HUES6 (cell line): ENCODE measurements around the gene WTAP.

Experiments
- H3K27ac ChIP-seq: 2 replicates; pipeline ENCODE4 v1.7.0; 2013; ENCODE audit warnings: low read depth, mild to moderate bottlenecking, low read length, inconsistent platforms
- H3K27me3 ChIP-seq: 2 replicates; pipeline ENCODE4 v1.6.1; 2013; ENCODE audit warnings: low read length; ENCODE audit not compliant: control insufficient read depth, insufficient read depth
- H3K36me3 ChIP-seq: 2 replicates; pipeline ENCODE4 v1.6.1; 2013; ENCODE audit warnings: low read length; ENCODE audit not compliant: control insufficient read depth, insufficient read depth
- H3K4me1 ChIP-seq: 2 replicates; pipeline ENCODE4 v1.6.1; 2013; ENCODE audit warnings: low read length; ENCODE audit not compliant: control insufficient read depth, insufficient read depth
- H3K4me3 ChIP-seq: 2 replicates; pipeline ENCODE4 v1.5.1; 2013; ENCODE audit warnings: low read depth, low read length
- H3K9ac ChIP-seq: one replicate; pipeline ENCODE4 v1.6.1; 2013; ENCODE audit warnings: mild to moderate bottlenecking, low read length
- H3K9me3 ChIP-seq: 2 replicates; pipeline ENCODE4 v1.6.1; 2013; ENCODE audit warnings: low read depth, low read length; ENCODE audit not compliant: control insufficient read depth, insufficient read depth

The WTAP gene

GRCh38 chr6:159726918-159727716 lies at the start of gene WTAP:
TSS of gene WTAP (plus strand) at chr6:159727506. CDS start at chr6:159736266, 8,760 bp downstream.
- H3K9ac ChIP-seq: peak within 1 kb of the TSS; percentile 100
- peaks cover 5% of the 10 kb centered on the region; the same call in 1 of the 2 replicates for H3K36me3 ChIP-seq
- peak within 1 kb of the TSS; percentile 93 for H3K4me3 ChIP-seq
- no peaks in the 10 kb centered on the region for H3K27me3 ChIP-seq
- peak within 1 kb of the TSS; percentile 97 for H3K27ac ChIP-seq
- H3K4me1 ChIP-seq: no peaks in the 10 kb centered on the region
- no peaks in the 10 kb centered on the region for H3K9me3 ChIP-seq

DNA sequence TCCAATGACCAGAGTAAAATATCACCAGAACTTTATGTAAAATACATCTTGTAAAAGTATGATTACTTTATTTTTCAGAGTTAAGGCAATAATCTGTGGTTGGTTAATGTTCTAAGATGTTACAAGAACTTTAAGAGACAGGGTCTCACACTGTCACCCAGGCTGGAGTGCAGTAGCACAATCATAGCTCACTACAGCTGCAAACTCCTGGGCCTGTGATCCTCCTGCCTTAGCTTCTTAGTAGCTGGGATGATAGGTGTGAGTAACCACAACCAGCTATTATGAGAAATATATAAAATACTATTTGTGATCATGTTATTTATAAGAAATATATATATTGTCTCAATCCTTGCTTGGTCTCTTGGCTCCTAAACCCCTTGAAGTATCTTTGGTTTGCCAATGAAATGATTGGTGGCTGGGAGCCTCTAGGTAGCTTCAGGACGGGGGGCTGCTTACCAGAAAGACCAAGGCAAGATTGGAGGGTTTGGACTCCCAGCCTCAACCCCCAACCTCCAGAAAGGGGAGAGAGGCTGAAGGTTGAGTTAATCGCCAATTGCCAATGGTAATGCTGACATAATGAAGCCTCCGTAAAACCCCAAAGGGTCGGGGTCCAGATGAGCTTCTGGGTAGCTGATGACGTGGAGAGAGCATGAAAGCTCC lies 49.7 kb upstream of the WTAP start:
- H3K27me3 ChIP-seq: no peaks in the 10 kb centered on the region
- no peak overlapping the region for H3K27ac ChIP-seq
- peaks cover 21% of the 10 kb centered on the region for H3K36me3 ChIP-seq
- H3K4me1 ChIP-seq: no peaks in the 10 kb centered on the region
- H3K4me3 ChIP-seq: no peak overlapping the region
- no peak overlapping the region for H3K9ac ChIP-seq
- H3K9me3 ChIP-seq: no peaks in the 10 kb centered on the region

- Histone ChIP-seq H3K27ac (no peak overlapping the region), H3K4me3 (no peak overlapping the region), H3K36me3 (peaks cover 25% of the 10 kb centered on the region), H3K9me3 (no peaks in the 10 kb centered on the region), H3K27me3 (no peaks in the 10 kb centered on the region), H3K4me1 (no peaks in the 10 kb centered on the region), H3K9ac (no peak overlapping the region)
Measured at GRCh38 chr6:159678574-159678973, 48.7 kb upstream of the WTAP start.

GRCh38 chr6:159679091-159680077 lies 47.9 kb upstream of the WTAP start:
- Histone ChIP-seq H3K9ac (no peak overlapping the region), H3K4me3 (no peak overlapping the region), H3K27me3 (no peaks in the 10 kb centered on the region), H3K9me3 (no peaks in the 10 kb centered on the region), H3K4me1 (no peaks in the 10 kb centered on the region), H3K27ac (no peak overlapping the region), H3K36me3 (peaks cover 32% of the 10 kb centered on the region)

DNA sequence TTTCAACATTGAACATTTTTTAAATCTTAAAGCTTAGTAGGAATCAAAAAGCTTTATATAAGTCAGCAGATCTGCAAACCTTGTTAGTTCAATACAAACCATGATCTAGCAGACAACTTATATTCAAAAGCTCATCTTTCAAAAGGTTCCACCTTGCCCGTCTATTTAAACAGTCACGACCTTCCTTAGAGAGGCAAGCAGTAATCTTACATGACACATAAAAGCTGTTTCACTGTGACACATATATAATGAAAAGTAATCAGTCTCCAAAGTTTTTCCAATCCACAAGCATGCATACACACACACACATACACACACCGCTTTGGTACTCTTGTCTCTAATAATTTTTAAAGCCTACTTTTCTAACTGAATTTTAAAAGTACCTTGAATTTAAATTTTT lies 47.2 kb upstream of the WTAP start:
- no peaks in the 10 kb centered on the region for H3K27me3 ChIP-seq
- no peaks in the 10 kb centered on the region for H3K4me1 ChIP-seq
- H3K27ac ChIP-seq: no peak overlapping the region
- no peak overlapping the region for H3K4me3 ChIP-seq
- H3K36me3 ChIP-seq: peaks cover 37% of the 10 kb centered on the region
- H3K9ac ChIP-seq: no peak overlapping the region
- no peaks in the 10 kb centered on the region for H3K9me3 ChIP-seq

GRCh38 chr6:159681191-159681880 lies 46.0 kb upstream of the WTAP start:
- no peak overlapping the region for H3K4me3 ChIP-seq
- H3K4me1 ChIP-seq: no peaks in the 10 kb centered on the region
- peaks cover 42% of the 10 kb centered on the region for H3K36me3 ChIP-seq
- no peak overlapping the region for H3K9ac ChIP-seq
- no peaks in the 10 kb centered on the region for H3K9me3 ChIP-seq
- H3K27me3 ChIP-seq: no peaks in the 10 kb centered on the region
- no peak overlapping the region for H3K27ac ChIP-seq

DNA sequence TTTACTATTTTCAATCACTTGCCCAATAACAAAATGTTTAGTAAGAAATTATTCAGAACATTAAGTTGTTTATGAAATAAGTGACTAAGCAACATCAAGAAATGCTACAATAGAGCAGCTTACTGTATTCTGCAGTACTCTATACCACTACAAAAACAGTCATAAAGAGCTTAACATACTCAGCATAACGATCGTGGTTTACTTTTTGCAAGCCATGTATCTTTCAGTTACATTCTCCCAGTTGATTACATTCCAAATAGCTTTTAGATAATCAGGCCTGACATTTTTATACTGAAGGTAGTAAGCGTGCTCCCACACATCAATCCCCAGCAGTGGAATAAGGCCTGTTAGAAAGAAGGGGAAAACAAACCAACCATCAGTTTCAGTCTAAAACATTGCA lies 45.0 kb upstream of the WTAP start:
- Histone ChIP-seq H3K27me3 (no peaks in the 10 kb centered on the region), H3K9me3 (no peaks in the 10 kb centered on the region), H3K27ac (no peak overlapping the region), H3K4me1 (no peaks in the 10 kb centered on the region), H3K9ac (no peak overlapping the region), H3K36me3 (peaks cover 50% of the 10 kb centered on the region), H3K4me3 (no peak overlapping the region)

DNA sequence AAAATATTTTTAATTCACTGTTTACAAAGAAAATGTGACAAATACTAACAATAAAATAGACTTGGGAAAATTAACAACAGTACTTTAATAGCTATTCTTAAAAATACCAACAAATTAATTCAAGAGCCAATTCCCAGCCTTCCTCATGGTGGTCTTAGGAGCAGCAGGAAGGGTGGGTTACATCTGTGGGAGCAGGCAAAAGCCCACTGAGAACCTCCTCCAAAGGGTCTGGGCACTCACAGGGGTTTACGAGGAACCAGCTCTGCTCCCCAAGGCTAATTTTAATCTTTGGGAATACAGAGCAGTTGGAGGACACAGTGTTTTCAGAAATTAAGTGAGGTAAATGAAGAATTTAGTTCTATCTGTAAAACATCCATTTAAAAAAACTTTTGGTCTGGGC lies 44.5 kb upstream of the WTAP start:
- Histone ChIP-seq H3K9me3 (no peaks in the 10 kb centered on the region), H3K36me3 (peaks cover 53% of the 10 kb centered on the region), H3K27me3 (no peaks in the 10 kb centered on the region), H3K4me1 (no peaks in the 10 kb centered on the region), H3K27ac (no peak overlapping the region), H3K4me3 (no peak overlapping the region), H3K9ac (no peak overlapping the region)

GRCh38 chr6:159684013-159684304 lies 43.3 kb upstream of the WTAP start:
- Histone ChIP-seq H3K4me3 (no peak overlapping the region), H3K9ac (no peak overlapping the region), H3K9me3 (no peaks in the 10 kb centered on the region), H3K36me3 (peaks cover 54% of the 10 kb centered on the region), H3K27ac (no peak overlapping the region), H3K4me1 (no peaks in the 10 kb centered on the region), H3K27me3 (no peaks in the 10 kb centered on the region)

GRCh38 chr6:159686040-159686439 lies 41.3 kb upstream of the WTAP start:
- Histone ChIP-seq H3K27ac (no peak overlapping the region), H3K4me1 (no peaks in the 10 kb centered on the region), H3K36me3 (peaks cover 60% of the 10 kb centered on the region), H3K9ac (no peak overlapping the region), H3K4me3 (no peak overlapping the region), H3K9me3 (no peaks in the 10 kb centered on the region), H3K27me3 (no peaks in the 10 kb centered on the region)
